Activated naive CD8-positive, alpha-beta T cell treated with anti-CD3 and anti-CD28 coated beads, Interleukin-2, amount 10 ng/mL, durations not matched to agents 7 days and 5 days (primary cell): ENCODE measurements around the gene PDE4D. TPM values are rescaled to one million over a fixed set of nuclear protein-coding genes. Genes with fewer than 3 reads are reported as not detected.

Source experiments
- ATAC-seq: fragments of 150-1000 bp; cut with Tn5 transposase; one replicate; pipeline ENCODE4 v1.10.0; 2021; ENCODE audit warnings: low read depth, moderate library complexity
- POLR2A ChIA-PET: fragments of 350-600 bp; sonication (Branson Sonifier 250); formaldehyde crosslinking; loops from one replicate; lab custom pipeline; 2021; ENCODE audit warnings: antibody characterized with exemption; lab: Charles Lee
- DNase-seq: peaks from one replicate; pipeline ENCODE4 v3.0.0; 2021
- H3K27ac Mint-ChIP-seq: one replicate; pipeline ENCODE4 v1.8.0; 2022; ENCODE audit warnings: mild to moderate bottlenecking, mixed read lengths
- H3K27me3 Mint-ChIP-seq: one replicate; pipeline ENCODE4 v1.8.0; 2022; ENCODE audit warnings: mild to moderate bottlenecking, moderate library complexity, mixed read lengths
- H3K36me3 Mint-ChIP-seq: one replicate; pipeline ENCODE4 v1.8.0; 2021; ENCODE audit warnings: mild to moderate bottlenecking, mixed read lengths
- H3K4me1 Mint-ChIP-seq: one replicate; pipeline ENCODE4 v1.8.0; 2021; ENCODE audit warnings: mixed read lengths
- H3K4me3 Mint-ChIP-seq: one replicate; pipeline ENCODE4 v1.8.0; 2022; ENCODE audit warnings: mild to moderate bottlenecking, moderate library complexity, mixed read lengths
- H3K9me3 Mint-ChIP-seq: one replicate; pipeline ENCODE4 v1.8.0; 2021; ENCODE audit warnings: mixed read lengths
- total RNA-seq, 2 experiments: library from RNA; stranded (reverse); gene quantifications; one replicate each; pipeline ENCODE4 v1.2.3, GENCODE V29; 2021

The PDE4D gene
- total RNA-seq, 2 experiments from 2014 or later = 65.1 to 67.1 TPM

DNA sequence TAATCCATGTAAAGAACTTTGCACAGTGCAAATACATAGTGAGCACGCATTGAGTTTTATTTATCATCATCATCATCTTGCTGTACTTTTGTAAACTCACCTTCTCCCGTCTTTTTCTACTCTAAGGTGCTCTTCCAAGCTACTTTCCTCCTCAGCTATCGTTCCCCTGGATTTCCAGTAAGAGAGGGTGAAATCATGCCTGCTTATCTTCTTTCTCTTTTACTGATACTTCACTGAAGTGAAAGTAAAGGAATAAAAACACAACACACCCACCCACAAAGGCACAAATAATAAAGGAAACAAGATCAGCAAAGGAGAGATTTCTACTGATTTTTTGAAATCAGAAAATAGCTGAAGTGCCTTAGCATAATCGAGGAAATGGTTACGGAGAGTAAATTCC is 800.8 kb downstream of the PDE4D start:
- ATAC-seq (no peak), DNase-seq (no peak)
- H3K9me3 Mint-ChIP-seq = peaks cover 1% of the 10 kb centered on the region
- H3K27me3 Mint-ChIP-seq = peaks cover 9% of the 10 kb centered on the region
- H3K36me3 Mint-ChIP-seq = peaks cover 13% of the 10 kb centered on the region
- POLR2A ChIA-PET = no interaction called here
- peak overlapping the region; percentile 17 for H3K27ac Mint-ChIP-seq
- peak overlapping the region; percentile 32 for H3K4me3 Mint-ChIP-seq
- peaks cover 26% of the 10 kb centered on the region for H3K4me1 Mint-ChIP-seq

DNA sequence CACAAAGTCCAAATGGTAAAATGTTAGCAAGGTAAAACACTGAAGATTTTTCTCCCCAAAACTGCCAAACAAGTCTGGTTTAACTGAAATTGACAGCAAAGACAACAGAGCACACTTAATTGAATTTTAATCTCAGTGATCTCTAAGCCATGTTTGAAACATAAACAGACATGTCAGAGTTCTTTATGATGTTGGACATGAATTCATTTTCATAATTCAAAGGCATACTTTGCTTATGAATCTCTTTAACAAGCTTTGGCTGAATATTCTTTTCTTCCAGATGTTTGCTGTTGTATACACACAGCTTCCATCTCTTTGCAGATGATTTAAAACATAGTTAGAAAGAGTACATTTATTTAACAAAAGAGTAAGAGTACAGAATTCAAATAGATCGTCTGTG is 801.6 kb downstream of the PDE4D start:
- no peak for ATAC-seq
- H3K27ac Mint-ChIP-seq = no peak overlapping the region
- peaks cover 13% of the 10 kb centered on the region for H3K36me3 Mint-ChIP-seq
- H3K4me1 Mint-ChIP-seq = peaks cover 26% of the 10 kb centered on the region
- H3K4me3 Mint-ChIP-seq = no peak overlapping the region
- H3K27me3 Mint-ChIP-seq = peaks cover 12% of the 10 kb centered on the region
- no peak for DNase-seq
- POLR2A ChIA-PET = no interaction called here
- peaks cover 1% of the 10 kb centered on the region for H3K9me3 Mint-ChIP-seq

DNA sequence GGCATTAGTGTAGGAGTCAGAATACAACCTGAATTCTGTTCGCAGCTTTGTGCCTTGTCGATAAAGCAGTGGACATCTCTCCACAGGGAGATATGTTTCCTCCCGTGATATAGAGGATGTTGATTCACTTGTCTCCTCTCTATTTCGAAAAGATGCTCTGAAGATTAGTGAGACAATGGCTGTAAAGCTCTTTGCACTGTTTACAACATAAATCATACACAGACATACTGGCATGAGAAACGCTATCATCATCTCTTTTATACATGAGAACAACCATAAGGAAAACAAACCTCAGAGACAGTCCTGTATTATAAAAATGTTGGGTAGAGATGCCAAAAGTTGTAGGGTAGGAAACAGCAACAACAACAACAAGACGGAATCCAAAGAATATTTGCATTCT is 803.2 kb downstream of the PDE4D start:
- H3K4me3 Mint-ChIP-seq = no peak overlapping the region
- peaks cover 19% of the 10 kb centered on the region for H3K4me1 Mint-ChIP-seq
- H3K9me3 Mint-ChIP-seq = no peaks in the 10 kb centered on the region
- POLR2A ChIA-PET = no interaction called here
- no peak for ATAC-seq
- peaks cover 16% of the 10 kb centered on the region for H3K27me3 Mint-ChIP-seq
- DNase-seq = no peak
- peaks cover 7% of the 10 kb centered on the region for H3K36me3 Mint-ChIP-seq
- H3K27ac Mint-ChIP-seq = no peak overlapping the region

DNA sequence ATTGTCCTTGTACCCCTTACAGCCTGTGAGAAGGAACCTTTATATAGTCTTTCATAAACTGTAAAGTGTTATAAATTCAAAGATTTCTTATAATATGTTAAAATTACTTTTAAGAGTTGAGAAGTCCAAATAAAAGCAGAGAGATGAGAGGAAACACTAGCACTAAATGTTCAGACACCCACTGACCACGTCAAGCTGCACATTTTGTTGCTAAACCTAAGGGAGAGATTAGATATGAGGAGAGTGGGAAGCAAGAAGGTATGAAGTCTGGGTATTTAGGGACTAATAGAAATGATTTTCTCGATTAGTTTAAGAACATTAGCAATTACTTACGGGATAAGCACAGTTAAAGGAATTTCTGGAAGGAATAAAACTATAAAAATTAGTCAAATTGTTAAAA is 803.8 kb downstream of the PDE4D start:
- Mint-ChIP-seq H3K27me3 (peaks cover 16% of the 10 kb centered on the region), H3K27ac (no peak overlapping the region), H3K4me3 (no peak overlapping the region), H3K4me1 (peaks cover 19% of the 10 kb centered on the region), H3K9me3 (no peaks in the 10 kb centered on the region), H3K36me3 (peaks cover 7% of the 10 kb centered on the region)
- DNase-seq (no peak), ATAC-seq (no peak)
- POLR2A ChIA-PET = no interaction called here

DNA sequence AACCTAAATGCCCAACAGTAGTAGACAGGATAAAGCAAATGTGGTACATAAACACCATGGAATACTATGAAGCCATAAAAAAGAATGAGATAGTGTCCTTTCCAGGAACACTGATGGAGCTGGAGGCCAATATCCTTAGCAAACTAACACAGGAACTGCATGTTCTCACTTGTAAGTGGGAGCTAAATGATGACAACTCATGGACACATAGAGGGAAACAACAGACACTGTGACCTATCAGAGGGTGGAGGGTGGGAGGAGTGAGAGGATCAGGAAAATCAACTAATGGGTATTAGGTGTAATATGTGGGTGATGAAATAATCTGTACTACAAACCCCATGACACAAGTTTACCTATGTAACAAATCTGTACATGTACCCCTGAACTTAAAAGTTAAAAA is 805.0 kb downstream of the PDE4D start:
- POLR2A ChIA-PET = no interaction called here
- DNase-seq = no peak
- Mint-ChIP-seq H3K36me3 (peaks cover 4% of the 10 kb centered on the region), H3K4me3 (no peak overlapping the region), H3K27me3 (peaks cover 16% of the 10 kb centered on the region), H3K4me1 (peaks cover 13% of the 10 kb centered on the region), H3K27ac (no peak overlapping the region), H3K9me3 (no peaks in the 10 kb centered on the region)
- ATAC-seq = no peak

DNA sequence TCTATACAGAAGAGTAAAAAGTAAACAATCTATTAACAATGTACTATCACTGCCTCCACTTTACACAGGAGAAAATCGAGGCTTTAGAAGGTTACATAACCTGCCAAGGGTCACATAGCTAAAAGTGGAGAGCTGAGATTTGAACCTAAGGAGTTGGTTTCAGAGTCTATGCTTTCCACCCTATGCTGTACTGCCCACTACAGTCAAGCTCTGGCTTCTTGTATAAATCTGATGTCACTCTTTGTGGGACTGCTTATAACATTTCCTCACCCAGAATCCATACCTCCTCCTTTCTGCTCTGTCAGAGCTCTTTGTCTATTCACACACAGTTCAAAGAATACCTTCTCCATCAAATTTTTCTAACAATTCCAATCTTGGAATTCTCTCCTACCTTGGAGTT is 807.5 kb downstream of the PDE4D start:
- Mint-ChIP-seq H3K36me3 (peaks cover 5% of the 10 kb centered on the region), H3K4me1 (peaks cover 3% of the 10 kb centered on the region), H3K4me3 (no peak overlapping the region), H3K9me3 (no peaks in the 10 kb centered on the region), H3K27me3 (peaks cover 22% of the 10 kb centered on the region), H3K27ac (no peak overlapping the region)
- POLR2A ChIA-PET = no interaction called here
- DNase-seq (no peak), ATAC-seq (no peak)

DNA sequence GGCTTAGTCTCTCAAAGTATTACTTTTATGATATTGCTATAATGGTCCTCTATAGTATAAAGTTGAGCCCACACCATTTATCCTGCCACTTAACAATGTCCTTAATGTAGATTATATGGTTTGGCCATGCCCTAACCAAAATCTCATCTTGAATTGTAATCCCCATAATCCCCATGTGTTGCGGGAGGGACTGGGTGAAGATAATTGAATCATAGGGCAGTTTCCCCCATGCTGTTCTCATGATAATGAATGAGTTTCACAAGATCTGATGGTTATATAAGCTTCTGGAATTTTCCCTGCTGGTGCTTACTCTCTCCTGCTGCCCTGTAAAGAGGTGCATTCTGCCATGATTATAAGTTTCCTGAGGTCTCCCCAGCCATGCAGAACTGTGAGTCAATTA is 811.8 kb downstream of the PDE4D start:
- ATAC-seq (no peak), DNase-seq (no peak)
- peaks cover 9% of the 10 kb centered on the region for H3K27me3 Mint-ChIP-seq
- POLR2A ChIA-PET = no interaction called here
- H3K4me1 Mint-ChIP-seq = peaks cover 2% of the 10 kb centered on the region
- H3K4me3 Mint-ChIP-seq = no peak overlapping the region
- H3K27ac Mint-ChIP-seq = no peak overlapping the region
- H3K9me3 Mint-ChIP-seq = no peaks in the 10 kb centered on the region
- peaks cover 3% of the 10 kb centered on the region for H3K36me3 Mint-ChIP-seq

DNA sequence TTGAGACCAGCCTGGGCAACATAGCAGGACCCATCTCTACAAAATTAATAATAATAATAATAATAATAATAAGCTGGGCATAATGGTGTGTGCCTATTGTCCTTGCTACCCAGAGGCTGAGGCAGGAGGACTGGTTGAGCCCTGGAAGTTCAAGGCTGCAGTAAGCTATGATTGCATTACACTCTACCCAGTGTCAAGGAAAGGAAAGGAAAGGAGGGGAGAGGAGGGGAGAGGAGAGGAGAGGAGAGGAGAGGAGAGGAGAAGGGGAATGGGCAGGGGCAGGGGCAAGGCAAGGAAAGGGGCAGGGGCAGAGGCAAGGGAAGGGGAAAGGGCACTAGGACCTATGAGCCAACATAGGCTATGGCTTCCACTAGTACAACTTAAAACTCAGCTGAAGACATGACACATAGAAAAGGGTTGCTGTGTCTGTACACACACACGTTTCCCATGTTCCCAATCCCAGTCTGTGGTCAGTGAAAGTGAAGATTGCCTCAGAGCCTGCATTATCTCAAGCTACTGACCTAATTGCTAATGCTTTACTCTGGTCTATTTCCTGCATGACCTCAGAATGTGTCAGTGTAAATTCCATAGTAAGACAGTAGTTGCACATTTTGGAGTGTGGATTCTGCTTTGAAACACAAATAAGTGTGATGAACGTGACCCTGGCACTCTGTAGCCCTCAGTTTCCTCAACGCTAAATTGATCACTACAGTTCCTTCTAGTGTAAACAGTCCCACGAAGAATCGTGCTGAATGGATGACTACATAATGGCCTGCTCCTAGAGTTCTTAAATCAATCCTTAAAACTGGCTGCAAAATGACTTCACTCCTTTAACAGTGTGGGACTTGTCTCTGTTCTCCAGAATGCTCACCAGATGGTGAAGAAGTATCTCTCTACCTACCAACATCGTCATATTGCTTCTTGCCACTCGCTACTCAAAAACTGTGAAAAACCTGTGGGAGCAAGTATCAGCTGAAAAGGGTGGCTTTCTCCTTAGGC is 813.6 kb downstream of the PDE4D start:
- POLR2A ChIA-PET = no interaction called here
- H3K27me3 Mint-ChIP-seq = peaks cover 6% of the 10 kb centered on the region
- no peak overlapping the region for H3K27ac Mint-ChIP-seq
- DNase-seq = no peak
- H3K4me3 Mint-ChIP-seq = no peak overlapping the region
- H3K9me3 Mint-ChIP-seq = no peaks in the 10 kb centered on the region
- H3K36me3 Mint-ChIP-seq = peaks cover 3% of the 10 kb centered on the region
- no peak for ATAC-seq
- peaks cover 2% of the 10 kb centered on the region for H3K4me1 Mint-ChIP-seq

DNA sequence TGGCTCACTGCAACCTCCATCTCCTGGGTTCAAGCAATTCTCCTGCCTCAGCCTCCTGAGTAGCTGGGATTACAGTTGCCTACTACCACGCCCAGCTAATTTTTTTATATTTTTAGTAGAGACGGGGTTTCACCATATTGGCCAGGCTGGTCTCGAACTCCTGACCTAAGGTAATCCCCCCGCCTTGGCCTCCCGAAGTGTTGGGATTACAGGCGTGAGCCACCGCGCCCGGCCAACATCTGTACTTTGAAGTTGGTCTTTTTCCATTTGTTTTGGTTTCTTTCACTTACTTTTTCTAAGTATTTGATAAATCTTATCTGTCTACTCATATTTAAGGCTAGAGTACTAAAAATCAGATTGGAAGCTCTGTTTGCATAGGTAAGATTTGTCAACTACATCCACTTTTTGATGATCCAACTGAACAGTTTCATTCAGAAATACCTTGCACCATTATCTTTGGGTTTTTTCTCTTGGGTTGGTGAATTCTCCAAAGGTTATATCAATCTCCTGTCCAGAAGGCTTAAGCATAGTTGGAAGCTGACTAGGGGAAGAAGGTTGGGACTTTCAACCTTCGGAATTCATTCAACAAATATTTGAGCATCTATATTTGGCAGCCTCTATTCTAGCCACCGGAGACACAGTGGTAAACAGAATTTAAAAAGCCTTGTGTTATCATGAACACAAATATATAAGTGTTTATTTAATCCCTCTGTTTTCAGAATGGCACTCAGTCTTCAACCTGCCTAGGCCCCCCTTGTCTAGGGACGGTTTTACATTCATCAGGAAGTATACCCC is 821.6 kb downstream of the PDE4D start:
- POLR2A ChIA-PET = no interaction called here
- Mint-ChIP-seq H3K27me3 (peaks cover 2% of the 10 kb centered on the region), H3K9me3 (peaks cover 5% of the 10 kb centered on the region), H3K27ac (no peak overlapping the region), H3K4me1 (no peaks in the 10 kb centered on the region), H3K36me3 (peaks cover 7% of the 10 kb centered on the region), H3K4me3 (no peak overlapping the region)
- DNase-seq (no peak), ATAC-seq (no peak)

DNA sequence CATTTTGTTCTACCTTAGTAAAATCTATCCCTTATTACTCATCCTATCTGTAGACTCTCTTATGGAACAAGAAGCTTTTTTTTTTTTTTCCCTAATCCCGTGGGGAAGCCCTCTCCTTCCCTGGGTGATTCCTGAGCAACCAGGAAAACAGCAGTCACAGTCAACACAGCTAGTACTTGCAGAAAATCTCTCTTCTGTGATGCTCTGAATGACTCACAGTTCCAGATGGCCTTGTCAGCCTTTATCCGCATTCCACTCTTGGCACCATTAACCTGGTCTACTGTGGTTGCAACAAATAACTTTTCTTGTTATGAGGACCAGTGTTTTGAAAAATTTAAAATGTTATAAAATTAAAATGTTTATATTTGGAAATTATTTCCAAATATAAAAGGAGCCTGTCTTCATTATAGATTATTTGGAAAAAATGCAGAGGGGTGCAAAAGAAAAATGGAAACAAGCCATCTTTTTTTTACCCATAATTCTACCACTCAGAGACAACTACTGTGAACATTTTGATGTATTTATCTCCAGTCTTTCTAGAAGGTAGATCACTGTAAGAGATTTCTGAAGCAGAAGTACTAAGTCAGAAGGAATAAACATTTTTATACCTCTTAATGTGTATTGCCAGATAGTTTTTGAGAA is 824.0 kb downstream of the PDE4D start:
- ATAC-seq (no peak), DNase-seq (no peak)
- Mint-ChIP-seq H3K9me3 (peaks cover 7% of the 10 kb centered on the region), H3K4me1 (no peaks in the 10 kb centered on the region), H3K27me3 (peaks cover 5% of the 10 kb centered on the region), H3K4me3 (no peak overlapping the region), H3K36me3 (peaks cover 9% of the 10 kb centered on the region), H3K27ac (no peak overlapping the region)
- POLR2A ChIA-PET = no interaction called here

DNA sequence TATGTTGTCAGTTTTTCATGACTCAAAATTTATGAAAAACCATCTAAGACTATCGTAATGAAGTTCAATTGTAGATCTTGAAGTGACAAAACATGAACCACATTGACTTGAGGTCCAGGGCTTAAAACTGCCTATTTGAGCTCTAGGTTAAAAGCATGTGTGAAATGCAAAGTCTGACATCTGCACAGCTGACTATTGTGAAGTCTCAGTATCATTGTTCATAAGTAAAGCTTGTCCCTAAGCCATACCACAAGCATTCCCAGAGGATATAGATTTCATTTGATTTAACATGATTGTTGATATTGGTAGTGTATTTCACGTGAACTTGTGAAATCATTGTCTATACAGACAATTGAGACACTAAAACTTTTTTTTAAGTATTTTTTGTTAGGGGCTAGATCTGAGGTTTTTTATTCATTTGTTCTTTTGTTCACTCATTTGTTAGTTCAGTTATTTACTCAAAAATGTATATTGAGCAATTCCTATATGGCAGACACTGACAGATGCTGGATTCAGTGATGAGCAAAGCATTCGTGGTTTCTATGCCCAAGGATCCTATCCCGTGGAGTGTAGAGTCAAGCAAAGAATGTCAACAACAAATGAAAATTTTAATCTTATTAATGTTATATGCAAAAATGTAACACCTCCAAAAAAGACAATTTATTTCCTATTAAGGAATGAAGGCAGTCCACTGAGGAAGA is 825.4 kb downstream of the PDE4D start:
- POLR2A ChIA-PET = no interaction called here
- Mint-ChIP-seq H3K27ac (no peak overlapping the region), H3K4me1 (no peaks in the 10 kb centered on the region), H3K36me3 (peaks cover 6% of the 10 kb centered on the region), H3K9me3 (peaks cover 7% of the 10 kb centered on the region), H3K27me3 (peaks cover 5% of the 10 kb centered on the region), H3K4me3 (no peak overlapping the region)
- no peak for ATAC-seq
- no peak for DNase-seq

DNA sequence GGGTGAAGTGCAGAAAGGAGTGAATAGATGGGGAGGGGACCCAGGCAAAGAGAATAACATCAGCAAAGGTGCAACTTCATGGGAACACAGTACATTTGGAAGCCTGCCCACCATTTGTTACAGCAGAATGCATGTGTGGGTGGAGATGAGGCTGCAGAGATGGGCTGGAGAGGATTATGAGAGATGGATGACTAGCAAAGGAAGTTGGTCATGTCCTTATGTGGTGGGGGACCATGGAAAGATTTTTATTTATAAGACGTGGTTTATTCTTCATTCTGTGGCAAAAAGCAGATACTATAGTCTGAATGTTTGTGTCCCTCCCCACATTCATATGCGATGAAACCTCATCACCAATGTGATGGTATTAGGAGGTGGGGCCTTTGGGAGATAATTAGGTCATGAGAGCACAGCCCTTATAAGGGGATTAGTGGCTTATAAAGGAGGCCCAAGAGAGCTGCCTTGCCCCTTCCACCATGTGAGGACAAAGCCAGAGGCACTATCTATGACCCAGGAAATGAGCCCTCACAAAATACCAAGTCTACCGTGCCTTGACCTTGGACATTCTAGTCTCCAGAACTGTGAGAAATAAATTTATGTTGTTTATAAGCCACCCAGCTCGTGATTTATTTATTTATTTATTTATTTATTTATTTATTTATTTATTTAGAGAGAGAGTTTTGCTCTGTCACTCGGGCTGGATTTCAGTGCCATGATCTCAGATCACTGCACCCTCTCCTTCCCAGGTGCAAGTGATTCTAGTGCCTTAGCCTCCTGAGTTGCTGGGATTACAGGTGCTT is 827.0 kb downstream of the PDE4D start:
- DNase-seq (no peak), ATAC-seq (no peak)
- no peak overlapping the region for H3K4me3 Mint-ChIP-seq
- POLR2A ChIA-PET = no interaction called here
- H3K27ac Mint-ChIP-seq = no peak overlapping the region
- H3K9me3 Mint-ChIP-seq = peaks cover 4% of the 10 kb centered on the region
- peaks cover 5% of the 10 kb centered on the region for H3K36me3 Mint-ChIP-seq
- peaks cover 5% of the 10 kb centered on the region for H3K27me3 Mint-ChIP-seq
- H3K4me1 Mint-ChIP-seq = no peaks in the 10 kb centered on the region
